Smooth muscle cell (in vitro differentiated cells): ENCODE results near the gene TARM1. TPM values are rescaled to one million over a fixed set of nuclear protein-coding genes. Genes with fewer than 3 reads are reported as not detected.
"Not testable (repeated sequence)": the region's sequence is repeated elsewhere in the genome, so short reads cannot be mapped to it uniquely, and the experiment has no call there.

ENCODE experiments used
- DNase-seq: peaks from one replicate; lab custom pipeline; 2025; ENCODE audit not compliant: unreplicated experiment; lab: John Stamatoyannopoulos, UW
- H2AFZ ChIP-seq: fragments of 200-600 bp; sonication (generic); 2 replicates; pipeline ENCODE4 v1.6.0; 2016; ENCODE audit warnings: antibody characterized with exemption, low read depth, mild to moderate bottlenecking
- H3F3A ChIP-seq: fragments of 200-600 bp; sonication (generic); 2 replicates; pipeline ENCODE4 v1.6.0; 2017; ENCODE audit warnings: antibody characterized with exemption, low read depth
- H3K27ac ChIP-seq: fragments of 200-600 bp; sonication (generic); 2 replicates; pipeline ENCODE4 v1.5.1; 2016; ENCODE audit warnings: low read depth, mild to moderate bottlenecking
- H3K27me3 ChIP-seq: fragments of 200-600 bp; sonication (generic); 2 replicates; pipeline ENCODE4 v1.6.1; 2016; ENCODE audit warnings: low read depth, mild to moderate bottlenecking
- H3K36me3 ChIP-seq: fragments of 200-600 bp; sonication (generic); 2 replicates; pipeline ENCODE4 v1.5.1; 2016; ENCODE audit warnings: low read depth
- H3K4me1 ChIP-seq: fragments of 200-600 bp; sonication (generic); 2 replicates; pipeline ENCODE4 v1.5.1; 2016; ENCODE audit warnings: low read depth
- H3K4me2 ChIP-seq: fragments of 200-600 bp; sonication (generic); 2 replicates; pipeline ENCODE4 v1.6.0; 2016; ENCODE audit warnings: mild to moderate bottlenecking
- H3K4me3 ChIP-seq: fragments of 200-600 bp; sonication (generic); 2 replicates; pipeline ENCODE4 v1.5.1; 2016; ENCODE audit warnings: mild to moderate bottlenecking
- H3K79me2 ChIP-seq: fragments of 200-600 bp; sonication (generic); 2 replicates; pipeline ENCODE4 v1.6.0; 2016; ENCODE audit warnings: low read depth, mild to moderate bottlenecking
- H3K9ac ChIP-seq: fragments of 200-600 bp; sonication (generic); 2 replicates; pipeline ENCODE4 v1.6.0; 2016; ENCODE audit warnings: low read depth
- H3K9me3 ChIP-seq: fragments of 200-600 bp; sonication (generic); replicated peaks from 2 replicates; pipeline ENCODE4 v1.5.1; 2016; ENCODE audit warnings: low read depth
- H4K20me1 ChIP-seq: fragments of 200-600 bp; sonication (generic); 2 replicates; pipeline ENCODE4 v1.6.0; 2016; ENCODE audit warnings: low read depth
- WGBS: methylation state at CpG from one replicate; pipeline ENCODE4 v1.1.7; 2016; ENCODE audit warnings: low lambda C conversion rate; 5-methylcytosine and 5-hydroxymethylcytosine counted together
- polyA plus RNA-seq: library from polyadenylated mRNA; unstranded; fragments of >200 nt; fragmentation: Nextera tagmentation; extraction: Ambion mirVana; gene quantifications from 2 replicates; pipeline ENCODE4 v1.2.1, GENCODE V29; 2016
- total RNA-seq: library from RNA; depleted of rRNA; stranded (reverse); fragments of >200 nt; gene quantifications from 2 replicates; pipeline ENCODE4 v1.2.3, GENCODE V29; 2014
- TF ChIP-seq, protein P1 (sequence below): fragments of 200-600 bp; sonication (generic); IDR thresholded peaks from 2 replicates; pipeline ENCODE4 v1.5.1; 2017; ENCODE audit warnings: borderline replicate concordance, mild to moderate bottlenecking, antibody characterized with exemption; ENCODE audit not compliant: insufficient read depth, poor library complexity, severe bottlenecking

The TARM1 gene
- total and polyA plus RNA-seq, 2 experiments from 2014 or later, result not detected

DNA sequence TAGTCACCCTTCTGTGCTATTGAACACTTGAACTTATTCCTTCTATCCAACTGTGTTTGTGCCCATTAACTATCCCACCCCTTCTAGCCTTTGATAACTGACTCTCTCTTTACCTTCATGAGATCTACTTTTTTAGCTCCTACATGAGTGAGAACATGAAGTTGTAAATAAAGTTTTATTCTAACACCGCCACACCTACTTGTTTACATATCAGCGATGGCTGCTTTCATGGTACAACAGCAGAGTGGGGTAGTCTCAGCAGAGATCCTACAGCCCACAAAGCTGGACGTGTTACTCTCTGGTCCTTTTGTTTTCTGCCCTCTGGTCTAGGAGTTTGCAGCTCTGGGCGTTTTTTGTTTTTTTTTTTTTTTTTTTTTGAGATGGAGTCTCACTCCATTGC is 41.2 kb downstream of the TARM1 start:
- 93% methylated on average over 4 of the region's 4 CpGs for WGBS
- H3K4me2 ChIP-seq, result no peak overlapping the region

DNA sequence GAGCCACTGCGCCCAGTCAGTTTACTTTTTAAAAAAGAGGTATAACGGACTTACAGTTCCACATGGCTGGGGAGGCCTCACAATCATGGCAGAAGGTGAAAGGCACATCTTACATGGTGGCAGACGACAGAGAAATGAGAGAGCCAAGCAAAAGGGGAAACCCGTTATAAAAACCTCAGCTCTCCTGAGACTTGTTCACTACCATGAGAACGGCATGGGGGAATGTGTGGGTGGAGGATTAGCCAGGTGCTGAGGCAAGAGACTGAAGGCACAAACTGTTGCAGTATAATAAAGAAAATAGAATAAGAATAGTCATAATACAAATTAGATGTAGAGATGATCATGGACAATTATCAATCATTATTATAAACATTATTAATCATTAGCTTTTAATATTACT is 44.6 kb downstream of the TARM1 start:
- 82% methylated on average over 5 of the region's 5 CpGs for WGBS
- not testable (repeated sequence) for H3F3A ChIP-seq, H2AFZ ChIP-seq, H3K27me3 ChIP-seq, H3K9me3 ChIP-seq, DNase-seq, H3K36me3 ChIP-seq, H3K4me2 ChIP-seq, H4K20me1 ChIP-seq, H3K9ac ChIP-seq, H3K79me2 ChIP-seq, H3K4me1 ChIP-seq, H3K4me3 ChIP-seq
- H3K27ac ChIP-seq, result peak overlapping the region; percentile 61

More for the DNA sequence above, 41.2 kb downstream of the TARM1 start:
- TF ChIP-seq, protein P1, sequence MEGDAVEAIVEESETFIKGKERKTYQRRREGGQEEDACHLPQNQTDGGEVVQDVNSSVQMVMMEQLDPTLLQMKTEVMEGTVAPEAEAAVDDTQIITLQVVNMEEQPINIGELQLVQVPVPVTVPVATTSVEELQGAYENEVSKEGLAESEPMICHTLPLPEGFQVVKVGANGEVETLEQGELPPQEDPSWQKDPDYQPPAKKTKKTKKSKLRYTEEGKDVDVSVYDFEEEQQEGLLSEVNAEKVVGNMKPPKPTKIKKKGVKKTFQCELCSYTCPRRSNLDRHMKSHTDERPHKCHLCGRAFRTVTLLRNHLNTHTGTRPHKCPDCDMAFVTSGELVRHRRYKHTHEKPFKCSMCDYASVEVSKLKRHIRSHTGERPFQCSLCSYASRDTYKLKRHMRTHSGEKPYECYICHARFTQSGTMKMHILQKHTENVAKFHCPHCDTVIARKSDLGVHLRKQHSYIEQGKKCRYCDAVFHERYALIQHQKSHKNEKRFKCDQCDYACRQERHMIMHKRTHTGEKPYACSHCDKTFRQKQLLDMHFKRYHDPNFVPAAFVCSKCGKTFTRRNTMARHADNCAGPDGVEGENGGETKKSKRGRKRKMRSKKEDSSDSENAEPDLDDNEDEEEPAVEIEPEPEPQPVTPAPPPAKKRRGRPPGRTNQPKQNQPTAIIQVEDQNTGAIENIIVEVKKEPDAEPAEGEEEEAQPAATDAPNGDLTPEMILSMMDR, result no peak
- H3K27me3 ChIP-seq, result no peaks in the 10 kb centered on the region
- no peak overlapping the region for H3K27ac ChIP-seq
- peaks cover 5% of the 10 kb centered on the region for H3F3A ChIP-seq
- no peak for DNase-seq
- H3K36me3 ChIP-seq, result no peaks in the 10 kb centered on the region
- peaks cover 6% of the 10 kb centered on the region for H3K4me1 ChIP-seq
- no peak overlapping the region for H2AFZ ChIP-seq
- H3K9ac ChIP-seq, result no peak overlapping the region
- H4K20me1 ChIP-seq, result no peaks in the 10 kb centered on the region
- H3K4me3 ChIP-seq, result no peak overlapping the region
- no peaks in the 10 kb centered on the region for H3K79me2 ChIP-seq
- no peaks in the 10 kb centered on the region for H3K9me3 ChIP-seq

DNA sequence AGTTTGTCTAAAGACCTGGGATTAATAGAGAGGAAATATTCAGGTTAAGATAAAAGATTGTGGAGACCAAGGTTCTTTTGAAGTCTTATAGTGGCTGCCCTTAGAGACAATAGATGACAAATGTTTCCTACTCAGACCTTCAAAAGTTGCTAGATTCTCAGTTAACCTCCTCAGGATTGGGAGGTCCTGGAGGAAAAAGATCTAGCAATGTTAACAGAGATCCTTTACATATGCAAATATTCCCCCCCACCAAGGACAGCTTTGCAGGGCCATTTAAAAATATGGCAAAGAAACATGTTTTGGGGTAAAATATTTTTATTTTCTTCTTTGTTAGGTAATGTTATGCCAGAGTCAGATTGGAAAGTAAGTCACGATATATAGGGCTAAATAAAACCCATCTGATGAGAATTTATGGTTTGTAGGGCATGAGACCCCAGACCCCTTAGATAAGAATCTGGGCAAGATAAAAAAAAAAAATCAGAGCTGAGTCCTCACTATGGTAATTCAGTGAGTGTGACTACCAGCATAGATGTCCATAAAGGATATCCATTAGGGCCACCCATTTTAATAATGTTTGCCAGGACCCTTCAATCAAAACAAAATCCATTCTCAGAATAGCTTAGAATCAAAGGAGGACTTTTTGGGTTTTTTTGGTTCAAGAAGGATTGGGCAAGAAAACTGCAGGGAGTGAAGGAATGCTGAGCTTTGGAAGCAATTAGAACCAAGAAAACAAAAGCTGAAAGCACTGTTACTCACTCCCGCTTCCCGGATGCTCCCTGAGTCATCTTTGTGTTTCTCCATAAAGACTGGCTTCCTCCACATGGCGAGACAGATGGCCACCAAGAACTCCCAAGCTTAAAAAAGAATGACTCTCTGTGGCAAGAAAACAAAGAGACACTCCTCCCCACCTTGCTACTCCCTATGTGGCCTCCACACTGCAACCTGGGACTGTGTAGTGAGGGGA is 45.7 kb downstream of the TARM1 start:
- no peak for DNase-seq
- TF ChIP-seq, protein P1, result no peak
- no peaks in the 10 kb centered on the region for H4K20me1 ChIP-seq
- no peaks in the 10 kb centered on the region for H3K27me3 ChIP-seq
- H3K79me2 ChIP-seq, result no peaks in the 10 kb centered on the region
- H3F3A ChIP-seq, result peaks cover 5% of the 10 kb centered on the region
- no peak overlapping the region for H3K9ac ChIP-seq
- peak overlapping the region; percentile 52 for H3K4me2 ChIP-seq
- H3K9me3 ChIP-seq, result no peaks in the 10 kb centered on the region
- WGBS, result 14% methylated on average over 4 of the region's 4 CpGs
- H3K4me3 ChIP-seq, result no peak overlapping the region
- H3K4me1 ChIP-seq, result peaks cover 6% of the 10 kb centered on the region
- no peaks in the 10 kb centered on the region for H3K36me3 ChIP-seq
- peak overlapping the region; percentile 61 for H3K27ac ChIP-seq
- peak overlapping the region; percentile 47 for H2AFZ ChIP-seq

DNA sequence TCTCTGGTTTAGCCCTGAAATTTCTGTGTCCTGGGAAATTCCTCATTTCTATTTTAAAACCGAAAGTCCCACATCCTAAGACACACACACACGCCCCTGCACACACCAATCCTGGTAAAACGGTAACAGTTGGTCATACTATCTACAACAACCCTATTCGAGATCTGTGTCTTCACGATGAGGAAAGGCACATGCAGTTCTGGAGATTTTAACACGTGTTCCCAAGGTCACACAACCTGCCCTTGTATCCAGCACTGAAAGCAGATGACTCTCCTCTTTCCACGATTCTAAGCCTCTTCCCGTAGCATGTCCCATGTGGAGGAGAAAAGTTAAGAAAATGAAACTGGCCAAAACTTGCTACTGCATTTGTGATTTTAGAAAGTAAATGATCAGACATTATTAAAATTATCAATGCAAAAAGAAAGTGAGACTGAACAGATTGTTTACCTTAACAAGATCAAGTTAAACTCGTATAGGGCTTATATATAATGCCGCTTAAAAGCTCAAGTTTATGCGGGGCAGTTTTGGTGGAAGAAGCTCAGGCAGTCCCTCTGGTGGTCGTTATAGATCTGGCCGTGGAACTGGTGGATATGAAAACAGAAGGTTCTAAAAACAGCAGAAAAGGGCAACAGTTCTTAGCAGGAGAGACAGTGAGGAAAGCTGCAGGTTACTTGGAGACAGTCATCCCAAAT is 50.1 kb downstream of the TARM1 start:
- no peak for DNase-seq
- no peaks in the 10 kb centered on the region for H3K9me3 ChIP-seq
- peaks cover 6% of the 10 kb centered on the region for H3K4me1 ChIP-seq
- H3K4me2 ChIP-seq, result peak overlapping the region; percentile 53
- H3K27ac ChIP-seq, result no peak overlapping the region
- no peaks in the 10 kb centered on the region for H3K27me3 ChIP-seq
- no peaks in the 10 kb centered on the region for H4K20me1 ChIP-seq
- H3K36me3 ChIP-seq, result no peaks in the 10 kb centered on the region
- peak overlapping the region; percentile 4 for H3K4me3 ChIP-seq
- no peak overlapping the region for H3K9ac ChIP-seq
- H2AFZ ChIP-seq, result no peak overlapping the region
- H3K79me2 ChIP-seq, result no peaks in the 10 kb centered on the region
- 53% methylated on average over 13 of the region's 13 CpGs for WGBS
- H3F3A ChIP-seq, result peaks cover 5% of the 10 kb centered on the region
- TF ChIP-seq, protein P1, result peak; percentile 26
